Suprapubic skin (tissue), 4 donors: ENCODE data around the gene AP2B1. TPM values are rescaled to one million over a fixed set of nuclear protein-coding genes. Genes with fewer than 3 reads are reported as not detected.

Experiments
- DNase-seq, 2 donors: peaks; one replicate each; pipeline ENCODE4 v3.0.0-alpha.2; 2019; ENCODE audit warnings: low spot score in 2 of 2
- H3K27ac ChIP-seq: fragments of 200-600 bp; sonication (generic); one replicate; pipeline ENCODE4 v1.5.1; 2019
- H3K27me3 ChIP-seq: fragments of 200-600 bp; sonication (generic); one replicate; pipeline ENCODE4 v1.5.1; 2019
- H3K36me3 ChIP-seq: fragments of 200-600 bp; sonication (generic); one replicate; pipeline ENCODE4 v1.5.1; 2019
- H3K4me1 ChIP-seq: fragments of 200-600 bp; sonication (generic); one replicate; pipeline ENCODE4 v1.5.1; 2019
- H3K4me3 ChIP-seq: fragments of 200-600 bp; sonication (generic); one replicate; pipeline ENCODE4 v1.5.1; 2019; ENCODE audit warnings: mild to moderate bottlenecking
- H3K9me3 ChIP-seq: fragments of 200-600 bp; sonication (generic); one replicate; pipeline ENCODE4 v1.5.1; 2019
- CTCF ChIP-seq, 2 donors: fragments of 200-600 bp in 1 of 2; fragments of 450-650 bp in 1 of 2; sonication (generic) in 1 of 2; IDR thresholded peaks; one replicate each; pipeline ENCODE4 v1.5.1; 2016 to 2019; ENCODE audit warnings: antibody characterized with exemption in 2 of 2, mild to moderate bottlenecking in 1 of 2, moderate library complexity in 1 of 2
- EP300 ChIP-seq: sonication (generic); formaldehyde crosslinking; IDR thresholded peaks from one replicate; pipeline ENCODE4 v1.6.1; 2017; ENCODE audit warnings: antibody characterized with exemption
- POLR2A ChIP-seq, 2 donors: fragments of 450-650 bp; IDR thresholded peaks; one replicate each; pipeline ENCODE4 v1.6.1; 2017; ENCODE audit warnings: antibody characterized with exemption in 2 of 2, mild to moderate bottlenecking in 2 of 2, moderate library complexity in 2 of 2
- POLR2AphosphoS5 ChIP-seq, 3 donors: sonication (generic); formaldehyde crosslinking; IDR thresholded peaks; one replicate each; pipeline ENCODE4 v1.6.1; 2017; ENCODE audit warnings: antibody characterized with exemption in 3 of 3
- WGBS: methylation state at CpG from one replicate; pipeline ENCODE4 v1.1.5; 2018; 5-methylcytosine and 5-hydroxymethylcytosine counted together
- total RNA-seq, 4 donors: library from RNA; depleted of rRNA; stranded (reverse); fragments of >200 nt; gene quantifications; one replicate each; pipeline ENCODE4 v1.1.0, GENCODE V29; 2016

The AP2B1 gene
- total RNA-seq, 4 donors from 2014 or later = 41.3 to 50.0 (median 45.3) TPM

- Histone ChIP-seq H3K4me1 (peaks cover 9% of the 10 kb centered on the region), H3K27me3 (no peaks in the 10 kb centered on the region), H3K4me3 (no peak overlapping the region), H3K27ac (peak overlapping the region; percentile 43), H3K36me3 (peaks cover 27% of the 10 kb centered on the region), H3K9me3 (no peaks in the 10 kb centered on the region)
- DNase-seq = no peak
- WGBS = 72% methylated on average over 2 of the region's 2 CpGs
- no peak for TF ChIP-seq POLR2A (IDR thresholded peaks at IDR 0.05)
- TF ChIP-seq EP300 = no peak
- TF ChIP-seq POLR2AphosphoS5 (IDR thresholded peaks at IDR 0.05) = no peak
- TF ChIP-seq CTCF (IDR thresholded peaks at IDR 0.05) = no peak
These were observed 130.4 kb downstream of the AP2B1 start for GRCh38 chr17:35717475-35717874.

DNA sequence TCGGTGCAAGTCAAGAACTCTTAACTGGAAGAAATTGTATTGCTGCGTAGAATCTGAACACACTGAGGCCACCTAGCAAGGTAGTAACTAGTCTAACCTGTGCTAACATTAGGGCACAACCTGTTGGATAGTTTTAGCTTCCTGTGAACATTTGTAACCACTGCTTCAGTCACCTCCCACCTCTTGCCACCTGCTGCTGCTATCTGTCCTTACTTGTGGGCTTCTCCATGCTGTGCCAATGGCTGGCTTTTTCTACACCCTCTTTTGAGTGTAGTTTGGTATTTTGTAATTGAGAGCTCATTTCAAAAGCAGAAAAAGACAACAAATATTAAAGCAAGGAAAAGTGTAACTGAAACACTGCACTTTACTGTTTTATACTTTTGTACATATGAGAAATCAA is 136.6 kb downstream of the AP2B1 start:
- 98% methylated on average over 2 of the region's 2 CpGs for WGBS
- DNase-seq = no peak
- no peaks in the 10 kb centered on the region for H3K9me3 ChIP-seq
- TF ChIP-seq POLR2AphosphoS5 (IDR thresholded peaks at IDR 0.05) = no peak
- TF ChIP-seq POLR2A (IDR thresholded peaks at IDR 0.05) = no peak
- no peak for TF ChIP-seq CTCF (IDR thresholded peaks at IDR 0.05)
- TF ChIP-seq EP300 = no peak
- peaks cover 38% of the 10 kb centered on the region for H3K36me3 ChIP-seq
- no peak overlapping the region for H3K4me3 ChIP-seq
- no peaks in the 10 kb centered on the region for H3K4me1 ChIP-seq
- no peak overlapping the region for H3K27ac ChIP-seq
- no peaks in the 10 kb centered on the region for H3K27me3 ChIP-seq

- WGBS = 97% methylated on average over 4 of the region's 4 CpGs
- Histone ChIP-seq H3K27me3 (no peaks in the 10 kb centered on the region), H3K9me3 (no peaks in the 10 kb centered on the region), H3K4me1 (no peaks in the 10 kb centered on the region), H3K36me3 (peaks cover 38% of the 10 kb centered on the region), H3K27ac (no peak overlapping the region), H3K4me3 (no peak overlapping the region)
- TF ChIP-seq CTCF (IDR thresholded peaks at IDR 0.05) (no peak), EP300 (no peak), POLR2AphosphoS5 (IDR thresholded peaks at IDR 0.05) (no peak), POLR2A (IDR thresholded peaks at IDR 0.05) (no peak)
- DNase-seq = no peak
These were observed 137.9 kb downstream of the AP2B1 start for GRCh38 chr17:35725058-35725457.

DNA sequence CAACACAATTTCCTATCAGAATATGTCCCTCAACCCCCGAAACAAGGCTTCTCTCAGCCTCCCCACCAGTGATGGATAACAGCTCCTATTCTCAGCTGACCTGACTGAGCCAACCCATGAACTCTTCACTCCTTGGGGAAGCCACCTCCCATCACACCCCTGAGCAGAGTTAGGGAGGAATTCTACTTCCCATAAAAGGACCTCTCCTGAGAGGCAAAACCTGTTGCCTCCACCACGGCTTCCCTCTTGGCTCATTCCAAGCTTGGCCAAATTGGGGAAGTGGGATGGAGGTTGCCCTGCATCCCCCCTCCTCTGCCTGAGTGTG is 138.6 kb downstream of the AP2B1 start:
- DNase-seq = no peak
- WGBS = 87% methylated on average over 2 of the region's 2 CpGs
- H3K9me3 ChIP-seq = no peaks in the 10 kb centered on the region
- H3K27me3 ChIP-seq = no peaks in the 10 kb centered on the region
- no peak for TF ChIP-seq POLR2AphosphoS5 (IDR thresholded peaks at IDR 0.05)
- TF ChIP-seq CTCF (IDR thresholded peaks at IDR 0.05) = no peak
- TF ChIP-seq EP300 = no peak
- TF ChIP-seq POLR2A (IDR thresholded peaks at IDR 0.05) = no peak
- peaks cover 2% of the 10 kb centered on the region for H3K4me1 ChIP-seq
- no peak overlapping the region for H3K27ac ChIP-seq
- H3K36me3 ChIP-seq = peaks cover 38% of the 10 kb centered on the region
- H3K4me3 ChIP-seq = no peak overlapping the region

GRCh38 chr17:35726127-35726952 is 139.2 kb downstream of the AP2B1 start:
- Histone ChIP-seq H3K27me3 (no peaks in the 10 kb centered on the region), H3K4me3 (no peak overlapping the region), H3K4me1 (peaks cover 8% of the 10 kb centered on the region), H3K27ac (no peak overlapping the region), H3K36me3 (peaks cover 38% of the 10 kb centered on the region), H3K9me3 (no peaks in the 10 kb centered on the region)
- 59% methylated on average over 4 of the region's 6 CpGs for WGBS
- no peak for TF ChIP-seq POLR2A (IDR thresholded peaks at IDR 0.05)
- no peak for TF ChIP-seq EP300
- TF ChIP-seq POLR2AphosphoS5 (IDR thresholded peaks at IDR 0.05) = no peak
- no peak for TF ChIP-seq CTCF (IDR thresholded peaks at IDR 0.05)
- no peak for DNase-seq
